HepG2 (cell line): ENCODE data around the gene IRX4. TPM values are rescaled to one million over a fixed set of nuclear protein-coding genes. Genes with fewer than 3 reads are reported as not detected.

ENCODE experiments used
- AKNA ChIP-seq: sonication (generic); formaldehyde crosslinking; IDR thresholded peaks from 2 replicates; pipeline ENCODE4 v1.4.0; 2020; ENCODE audit warnings: missing genetic modification reagents, borderline replicate concordance
- BHLHE40 ChIP-seq: IDR thresholded peaks from 2 replicates; pipeline ENCODE4 v1.6.1; 2011; ENCODE audit warnings: low read length, improper control_type of control experiment
- PLSCR1 ChIP-seq: sonication (generic); formaldehyde crosslinking; IDR thresholded peaks from 2 replicates; pipeline ENCODE4 v1.5.0; 2020; ENCODE audit warnings: missing genetic modification reagents, mild to moderate bottlenecking, borderline replicate concordance
- polyA plus RNA-seq, 8 experiments: library from polyadenylated mRNA; depleted of rRNA in 3 of 8; stranded (reverse) in 7 of 8; unstranded in 1 of 8; fragments of >200 nt; fragmentation: Illumina TruSeq in 4 of 8; extraction: Trizol in 4 of 8; gene quantifications; 2 replicates each; pipeline versions ENCODE4 v1.2.1 to v1.2.3, GENCODE V29; 2011 to 2016; ENCODE audit warnings: low read depth in 4 of 8, missing spikeins in 1 of 8, mixed read lengths in 1 of 8; ENCODE audit not compliant: insufficient read depth in 1 of 8
- total RNA-seq, 5 experiments: library from RNA; depleted of rRNA; stranded (reverse); fragments of >200 nt; fragmentation: Illumina TruSeq; extraction: Trizol; gene quantifications; 2 replicates each; pipeline ENCODE4 v1.2.3, GENCODE V29; 2016; ENCODE audit warnings: low read depth in 1 of 5
- TF ChIP-seq, protein P1 (sequence below): sonication (generic); formaldehyde crosslinking; IDR thresholded peaks from 2 replicates; pipeline ENCODE4 v1.4.0; 2020; ENCODE audit warnings: missing genetic modification reagents
- TF ChIP-seq, protein P2 (sequence below): sonication (generic); formaldehyde crosslinking; IDR thresholded peaks from 2 replicates; pipeline ENCODE4 v1.5.0; 2020; ENCODE audit warnings: missing genetic modification reagents

Gene IRX4
- total and polyA plus RNA-seq, 2 of the 13 experiments (the other 11 are each of a cell fraction or from before 2014, with no cell fraction given) = not detected

- TF ChIP-seq BHLHE40 (no peak), AKNA (CRISPR knock-in tag) (no peak), PLSCR1 (CRISPR knock-in tag) (no peak)
- TF ChIP-seq, protein P1, sequence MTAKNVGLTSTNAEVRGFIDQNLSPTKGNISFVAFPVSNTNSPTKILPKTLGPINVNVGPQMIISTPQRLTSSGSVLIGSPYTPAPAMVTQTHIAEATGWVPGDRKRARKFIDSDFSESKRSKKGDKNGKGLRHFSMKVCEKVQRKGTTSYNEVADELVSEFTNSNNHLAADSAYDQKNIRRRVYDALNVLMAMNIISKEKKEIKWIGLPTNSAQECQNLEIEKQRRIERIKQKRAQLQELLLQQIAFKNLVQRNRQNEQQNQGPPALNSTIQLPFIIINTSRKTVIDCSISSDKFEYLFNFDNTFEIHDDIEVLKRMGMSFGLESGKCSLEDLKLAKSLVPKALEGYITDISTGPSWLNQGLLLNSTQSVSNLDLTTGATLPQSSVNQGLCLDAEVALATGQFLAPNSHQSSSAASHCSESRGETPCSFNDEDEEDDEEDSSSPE = no peak
- TF ChIP-seq, protein P2, sequence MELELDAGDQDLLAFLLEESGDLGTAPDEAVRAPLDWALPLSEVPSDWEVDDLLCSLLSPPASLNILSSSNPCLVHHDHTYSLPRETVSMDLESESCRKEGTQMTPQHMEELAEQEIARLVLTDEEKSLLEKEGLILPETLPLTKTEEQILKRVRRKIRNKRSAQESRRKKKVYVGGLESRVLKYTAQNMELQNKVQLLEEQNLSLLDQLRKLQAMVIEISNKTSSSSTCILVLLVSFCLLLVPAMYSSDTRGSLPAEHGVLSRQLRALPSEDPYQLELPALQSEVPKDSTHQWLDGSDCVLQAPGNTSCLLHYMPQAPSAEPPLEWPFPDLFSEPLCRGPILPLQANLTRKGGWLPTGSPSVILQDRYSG = no peak
- TF ChIP-seq, all 625 proteins: peak for 0
These were observed 8.4 kb downstream of the IRX4 start (continued) for GRCh38 chr5:1874348-1874747.
